Raji (cell line): ENCODE data around the gene ATP2A1.

ENCODE experiments used
- POLR2A ChIP-seq: IDR thresholded peaks from 2 replicates; pipeline ENCODE4 v1.6.1; 2011; ENCODE audit warnings: low read depth, low read length, control low read depth; ENCODE audit not compliant: insufficient read depth

Gene ATP2A1

GRCh38 chr16:28845293-28845692 lies 33.0 kb upstream of the ATP2A1 start:
- no peak for TF ChIP-seq POLR2A

- no peak for TF ChIP-seq POLR2A
These were observed 32.6 kb upstream of the ATP2A1 start for GRCh38 chr16:28845761-28846079.

GRCh38 chr16:28846080-28846932 lies 32.0 kb upstream of the ATP2A1 start, which contains the start of gene TUFM:
Gene TUFM (minus strand): TSS chr16:28846348. CDS start chr16:28846269, 79 bp downstream.
- peak; percentile 80 for TF ChIP-seq POLR2A

- no peak for TF ChIP-seq POLR2A
These were observed 31.4 kb upstream of the ATP2A1 start for GRCh38 chr16:28846933-28847273.

GRCh38 chr16:28858421-28858820 lies 19.9 kb upstream of the ATP2A1 start:
- TF ChIP-seq POLR2A, result no peak

- peak; percentile 8; the same call in 1 of the 2 replicates for TF ChIP-seq POLR2A
These were observed 19.0 kb upstream of the ATP2A1 start for GRCh38 chr16:28859326-28859725.

- no peak for TF ChIP-seq POLR2A
These were observed 14.1 kb upstream of the ATP2A1 start for GRCh38 chr16:28863929-28864793.

GRCh38 chr16:28865001-28865688 lies 13.1 kb upstream of the ATP2A1 start:
- TF ChIP-seq POLR2A, result no peak

- no peak for TF ChIP-seq POLR2A
These were observed 12.4 kb upstream of the ATP2A1 start for GRCh38 chr16:28865722-28866453.

- TF ChIP-seq POLR2A, result no peak
These were observed 11.9 kb upstream of the ATP2A1 start for GRCh38 chr16:28866454-28866804.

- TF ChIP-seq POLR2A, result no peak
These were observed 11.0 kb upstream of the ATP2A1 start for GRCh38 chr16:28867241-28867640.

- TF ChIP-seq POLR2A, result no peak
These were observed 9.1 kb upstream of the ATP2A1 start for GRCh38 chr16:28869201-28869600.

- no peak for TF ChIP-seq POLR2A
These were observed 5.3 kb upstream of the ATP2A1 start for GRCh38 chr16:28872952-28873351.

- TF ChIP-seq POLR2A, result no peak
These were observed 4.6 kb upstream of the ATP2A1 start for GRCh38 chr16:28873543-28874201.
